ENCODE results near the gene KLF9. TPM values are rescaled to one million over a fixed set of nuclear protein-coding genes. Genes with fewer than 3 reads are reported as not detected.

KLF9 gene
- polyA plus RNA-seq, 4 donors: 1.3 to 33.7 (median 16.0) TPM

DNA sequence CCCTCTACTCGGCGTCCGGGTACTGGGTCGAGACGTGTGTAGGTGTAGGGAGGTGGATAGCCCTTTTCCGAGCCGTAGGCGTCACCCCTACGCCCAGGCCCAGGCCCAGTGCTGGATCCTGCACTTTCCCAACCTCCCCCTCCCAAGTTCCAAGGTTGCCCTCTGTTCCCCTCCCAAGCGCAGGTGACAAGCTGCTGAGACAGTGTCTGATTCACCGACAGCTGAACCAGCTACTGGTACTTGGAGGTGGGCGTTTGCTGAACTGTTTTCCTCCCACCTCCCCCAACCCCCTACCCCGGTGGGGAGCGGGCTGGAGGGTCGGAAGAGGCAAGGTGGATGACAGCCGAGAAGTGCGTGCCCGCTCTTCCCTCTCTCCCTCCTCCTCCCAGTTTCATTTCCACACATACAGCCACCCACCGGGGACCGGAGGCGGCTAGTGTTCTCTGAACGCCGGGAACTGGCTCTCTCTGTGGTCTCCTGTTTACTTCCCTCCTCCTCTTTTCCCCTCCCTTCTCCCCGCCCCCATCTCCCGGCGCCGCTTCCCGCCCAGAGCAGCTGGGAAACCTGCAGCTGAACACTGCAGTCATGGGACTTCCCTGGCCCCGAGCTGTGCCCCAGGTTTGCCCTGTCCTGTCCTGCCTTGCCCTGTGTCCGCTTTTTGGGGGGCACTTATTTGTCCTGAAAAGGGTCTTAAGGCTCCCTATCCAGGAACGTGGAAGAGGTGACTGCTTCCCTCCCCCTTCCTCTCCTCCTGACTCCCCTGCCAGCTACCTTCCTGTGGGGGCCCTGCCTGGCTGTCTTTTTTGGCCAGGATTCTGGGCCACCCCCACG lies 6.2 kb upstream of the KLF9 start:
- DNase-seq (peak; percentile 72 to 91), FAIRE-seq (no peak)
- peak overlapping the region; percentile 84 to 98 (median 84) for H3K27ac ChIP-seq (ENCODE audit: low read depth in 1 of 3, low read length in 2 of 3)
- H3K9me3 ChIP-seq (ENCODE audit: control insufficient read depth in 2 of 2, insufficient read depth in 1 of 2, low read depth in 1 of 2, low read length in 1 of 2): no peaks in the 10 kb centered on the region
- H3K36me3 ChIP-seq (ENCODE audit: control insufficient read depth in 3 of 3, insufficient read depth in 2 of 3, low read depth in 1 of 3, low read length in 3 of 3): no peaks in the 10 kb centered on the region
- H3K27me3 ChIP-seq (ENCODE audit: control insufficient read depth in 3 of 3, insufficient read depth in 3 of 3, low read length in 3 of 3): peaks cover 0 to 46% (median 0%) of the 10 kb centered on the region in 3 donors
- WGBS, 3 donors: 1% methylated on average over 29 to 32 of the region's 32 CpGs
- peaks cover 4 to 27% (median 7%) of the 10 kb centered on the region in 3 donors for H3K4me1 ChIP-seq (ENCODE audit: control insufficient read depth in 3 of 3, insufficient read depth in 2 of 3, low read depth in 1 of 3, low read length in 2 of 3)
- H3K4me3 ChIP-seq (ENCODE audit: low read depth in 1 of 3, low read length in 3 of 3): peak overlapping the region in 2 of 3 donors; percentile 47 to 53

DNA sequence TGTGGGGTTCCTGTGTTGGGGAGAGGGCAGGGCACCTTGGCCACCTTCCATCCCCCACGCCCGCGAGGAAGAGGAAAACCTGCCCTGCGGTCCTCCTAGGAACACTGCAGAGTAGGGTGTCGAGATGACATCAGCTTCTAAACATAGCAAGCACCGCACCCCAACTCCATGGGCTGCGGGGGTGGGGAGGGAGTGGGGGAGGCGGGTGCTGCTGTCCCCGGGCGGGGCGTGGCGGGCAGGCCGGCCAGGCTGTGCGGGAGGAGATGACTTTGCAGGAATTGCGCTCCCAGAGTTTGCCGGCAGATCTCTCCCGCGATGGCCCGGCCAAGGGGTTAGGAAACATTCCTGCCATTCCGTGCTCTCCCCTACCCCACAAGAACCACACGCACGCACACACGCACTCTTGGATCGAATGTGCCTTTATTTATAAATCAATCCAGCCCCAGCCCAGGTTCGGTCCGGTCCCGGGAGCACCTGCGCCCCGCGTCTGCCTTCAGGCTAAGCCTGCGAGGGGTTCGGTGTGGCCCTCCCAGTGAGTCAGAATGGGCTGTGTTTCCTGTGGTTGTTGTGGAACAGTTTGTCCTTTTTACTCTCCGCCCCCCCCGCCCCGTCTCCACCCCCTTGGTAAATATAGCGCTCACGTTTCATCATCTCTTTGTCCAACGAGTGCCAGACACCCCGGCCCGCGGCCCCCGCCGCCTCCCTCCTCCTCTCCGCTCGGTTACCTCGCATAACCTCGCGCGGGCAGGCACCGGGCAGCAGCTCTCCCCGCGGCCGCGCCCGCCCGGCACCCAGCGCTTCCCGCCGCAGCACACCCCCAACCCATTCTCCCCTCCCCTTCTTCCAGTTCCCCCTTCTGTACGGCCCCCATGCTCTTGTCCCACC lies 5.3 kb upstream of the KLF9 start:
- peak overlapping the region; percentile 20 to 53 (median 47) for H3K4me3 ChIP-seq (ENCODE audit: low read depth in 1 of 3, low read length in 3 of 3)
- FAIRE-seq (no peak), DNase-seq (peak; percentile 77 to 99)
- no peaks in the 10 kb centered on the region for H3K36me3 ChIP-seq (ENCODE audit: control insufficient read depth in 3 of 3, insufficient read depth in 2 of 3, low read depth in 1 of 3, low read length in 3 of 3)
- 1% methylated on average over 54 to 60 of the region's 60 CpGs for WGBS, 3 donors
- H3K27me3 ChIP-seq (ENCODE audit: control insufficient read depth in 3 of 3, insufficient read depth in 3 of 3, low read length in 3 of 3): peaks cover 0 to 53% (median 0%) of the 10 kb centered on the region in 3 donors
- peak overlapping the region; percentile 84 to 99 (median 98) for H3K27ac ChIP-seq (ENCODE audit: low read depth in 1 of 3, low read length in 2 of 3)
- no peaks in the 10 kb centered on the region for H3K9me3 ChIP-seq (ENCODE audit: control insufficient read depth in 2 of 2, insufficient read depth in 1 of 2, low read depth in 1 of 2, low read length in 1 of 2)
- peaks cover 4 to 27% (median 7%) of the 10 kb centered on the region in 3 donors for H3K4me1 ChIP-seq (ENCODE audit: control insufficient read depth in 3 of 3, insufficient read depth in 2 of 3, low read depth in 1 of 3, low read length in 2 of 3)

DNA sequence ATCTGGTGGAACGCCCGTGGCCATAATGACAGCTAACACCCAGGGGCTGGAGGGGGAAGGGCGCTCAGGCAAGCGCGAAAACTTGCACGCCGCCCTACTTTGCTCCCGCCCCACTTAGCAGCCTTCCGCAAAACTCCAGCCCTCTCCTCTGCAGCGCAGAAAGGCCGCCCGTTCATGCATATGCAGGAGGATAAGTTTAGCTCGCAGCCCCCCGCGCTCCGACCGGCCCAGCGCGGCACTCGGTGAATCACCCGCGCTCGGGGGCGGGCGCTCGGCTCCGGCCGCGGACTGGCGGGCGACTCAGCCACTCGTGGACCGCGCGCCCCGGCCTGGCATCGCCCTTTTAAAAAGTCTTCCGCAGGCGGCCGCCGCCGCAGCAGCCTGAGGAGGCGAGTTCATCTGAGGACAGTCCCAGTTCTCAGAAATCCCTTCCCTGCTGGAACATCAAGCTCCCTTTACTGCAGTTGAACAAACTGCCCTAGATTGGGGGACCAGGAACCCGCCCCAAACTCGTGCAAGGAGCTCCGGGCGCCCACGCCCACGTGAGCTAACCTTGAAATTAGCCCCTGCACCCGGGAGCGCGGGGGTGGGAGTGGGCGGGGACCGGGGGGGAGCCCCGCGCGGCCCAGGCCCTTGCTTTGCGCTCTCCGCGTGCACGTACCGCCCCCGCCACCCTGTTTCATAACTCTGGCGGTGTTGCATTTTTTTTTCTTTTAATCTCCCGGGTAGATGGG lies 4.5 kb upstream of the KLF9 start:
- WGBS, 3 donors: 0 to 1% (median 0%) methylated on average over 64 to 65 of the region's 65 CpGs
- Histone ChIP-seq H3K9me3 (ENCODE audit: control insufficient read depth in 2 of 2, insufficient read depth in 1 of 2, low read depth in 1 of 2, low read length in 1 of 2) (no peaks in the 10 kb centered on the region), H3K4me3 (ENCODE audit: low read depth in 1 of 3, low read length in 3 of 3) (peak overlapping the region; percentile 20 to 49 (median 47)), H3K27me3 (ENCODE audit: control insufficient read depth in 3 of 3, insufficient read depth in 3 of 3, low read length in 3 of 3) (peaks cover 0 to 59% (median 0%) of the 10 kb centered on the region in 3 donors), H3K4me1 (ENCODE audit: control insufficient read depth in 3 of 3, insufficient read depth in 2 of 3, low read depth in 1 of 3, low read length in 2 of 3) (peaks cover 4 to 27% (median 7%) of the 10 kb centered on the region in 3 donors), H3K36me3 (ENCODE audit: control insufficient read depth in 3 of 3, insufficient read depth in 2 of 3, low read depth in 1 of 3, low read length in 3 of 3) (no peaks in the 10 kb centered on the region), H3K27ac (ENCODE audit: low read depth in 1 of 3, low read length in 2 of 3) (peak overlapping the region; percentile 84 to 99 (median 98))
- DNase-seq (peak; percentile 90 to 97), FAIRE-seq (no peak)

DNA sequence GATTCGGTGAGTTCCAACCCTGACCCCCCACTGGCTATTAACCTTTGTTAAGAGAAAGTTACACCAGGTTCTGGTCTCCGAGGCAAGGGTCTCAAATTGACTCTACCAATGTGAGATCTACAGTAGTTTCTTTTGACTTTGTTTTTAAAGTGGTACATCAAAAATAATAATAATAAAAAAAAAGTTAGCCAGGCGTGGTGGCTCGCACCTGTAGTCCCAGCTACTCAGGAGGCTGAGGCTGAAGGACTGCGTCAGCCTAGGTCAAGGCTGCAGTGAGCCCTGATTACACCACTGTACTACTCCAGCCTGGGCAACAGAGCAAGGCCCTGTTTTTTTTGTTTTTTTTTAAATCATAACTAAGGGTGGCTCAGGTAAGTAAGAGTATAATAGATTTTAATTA lies 1.0 kb upstream of the KLF9 start:
- H3K27ac ChIP-seq (ENCODE audit: low read depth in 1 of 3, low read length in 2 of 3): peak overlapping the region in 1 of 3 donors; percentile 80
- H3K36me3 ChIP-seq (ENCODE audit: control insufficient read depth in 3 of 3, insufficient read depth in 2 of 3, low read depth in 1 of 3, low read length in 3 of 3): no peaks in the 10 kb centered on the region
- DNase-seq (no peak), FAIRE-seq (no peak)
- no peak overlapping the region for H3K4me3 ChIP-seq (ENCODE audit: low read depth in 1 of 3, low read length in 3 of 3)
- H3K27me3 ChIP-seq (ENCODE audit: control insufficient read depth in 3 of 3, insufficient read depth in 3 of 3, low read length in 3 of 3): peaks cover 0 to 70% (median 0%) of the 10 kb centered on the region in 3 donors
- 85 to 91% (median 90%) methylated on average over 5 of the region's 5 CpGs for WGBS, 3 donors
- no peaks in the 10 kb centered on the region for H3K9me3 ChIP-seq (ENCODE audit: control insufficient read depth in 2 of 2, insufficient read depth in 1 of 2, low read depth in 1 of 2, low read length in 1 of 2)
- H3K4me1 ChIP-seq (ENCODE audit: control insufficient read depth in 3 of 3, insufficient read depth in 2 of 3, low read depth in 1 of 3, low read length in 2 of 3): peaks cover 0 to 24% (median 0%) of the 10 kb centered on the region in 3 donors

DNA sequence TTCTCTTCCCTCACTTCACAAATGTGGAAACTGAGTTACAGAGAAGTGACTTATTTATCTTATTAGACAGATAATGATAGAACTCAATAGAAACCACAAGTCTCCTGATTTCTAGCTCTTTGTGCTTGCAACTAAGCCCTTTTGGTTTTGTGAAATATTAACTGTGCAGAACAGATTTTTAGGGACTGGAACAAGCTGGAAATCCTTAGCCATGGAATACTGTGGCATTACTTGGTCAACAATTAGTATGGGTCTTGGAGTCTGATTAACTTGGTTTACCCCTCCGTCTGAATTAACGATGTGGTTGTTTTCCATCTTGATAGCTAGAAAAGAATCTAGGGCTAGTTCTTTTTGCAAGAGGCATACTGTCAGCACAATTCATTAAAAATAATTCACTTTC lies 584 bp upstream of the KLF9 start:
- WGBS, 3 donors: 66 to 85% (median 77%) methylated on average over 2 of the region's 2 CpGs
- Histone ChIP-seq H3K27ac (ENCODE audit: low read depth in 1 of 3, low read length in 2 of 3) (peak overlapping the region in 2 of 3 donors; percentile 75 to 80), H3K9me3 (ENCODE audit: control insufficient read depth in 2 of 2, insufficient read depth in 1 of 2, low read depth in 1 of 2, low read length in 1 of 2) (no peaks in the 10 kb centered on the region), H3K4me3 (ENCODE audit: low read depth in 1 of 3, low read length in 3 of 3) (no peak overlapping the region), H3K36me3 (ENCODE audit: control insufficient read depth in 3 of 3, insufficient read depth in 2 of 3, low read depth in 1 of 3, low read length in 3 of 3) (no peaks in the 10 kb centered on the region), H3K27me3 (ENCODE audit: control insufficient read depth in 3 of 3, insufficient read depth in 3 of 3, low read length in 3 of 3) (peaks cover 0 to 70% (median 0%) of the 10 kb centered on the region in 3 donors), H3K4me1 (ENCODE audit: control insufficient read depth in 3 of 3, insufficient read depth in 2 of 3, low read depth in 1 of 3, low read length in 2 of 3) (peaks cover 0 to 21% (median 0%) of the 10 kb centered on the region in 3 donors)
- FAIRE-seq (no peak), DNase-seq (no peak)

DNA sequence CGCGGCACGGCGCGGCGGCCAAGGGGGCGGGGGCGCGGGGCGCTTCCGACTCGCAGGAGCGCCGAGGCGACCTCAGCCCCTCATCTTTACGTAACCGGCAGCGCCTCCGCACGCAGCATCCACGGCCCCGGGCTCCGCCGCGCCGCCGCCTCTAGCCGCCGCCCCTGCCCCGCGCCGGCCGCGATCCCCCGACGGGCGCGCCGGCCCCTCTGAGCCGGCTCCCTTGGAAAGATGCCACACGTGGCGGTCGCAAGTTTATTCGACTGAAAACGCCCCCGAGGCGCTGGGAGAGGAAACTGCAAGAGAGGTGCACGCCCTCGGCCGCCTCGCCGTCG lies 1.0 kb downstream of the KLF9 start:
- Histone ChIP-seq H3K4me3 (ENCODE audit: low read depth in 1 of 3, low read length in 3 of 3) (peak overlapping the region; percentile 53 to 85 (median 83)), H3K4me1 (ENCODE audit: control insufficient read depth in 3 of 3, insufficient read depth in 2 of 3, low read depth in 1 of 3, low read length in 2 of 3) (peaks cover 0 to 13% (median under 1%) of the 10 kb centered on the region in 3 donors), H3K27ac (ENCODE audit: low read depth in 1 of 3, low read length in 2 of 3) (peak overlapping the region; percentile 75 to 100 (median 100)), H3K9me3 (ENCODE audit: control insufficient read depth in 2 of 2, insufficient read depth in 1 of 2, low read depth in 1 of 2, low read length in 1 of 2) (no peaks in the 10 kb centered on the region), H3K36me3 (ENCODE audit: control insufficient read depth in 3 of 3, insufficient read depth in 2 of 3, low read depth in 1 of 3, low read length in 3 of 3) (no peaks in the 10 kb centered on the region), H3K27me3 (ENCODE audit: control insufficient read depth in 3 of 3, insufficient read depth in 3 of 3, low read length in 3 of 3) (peaks cover 0 to 57% (median 0%) of the 10 kb centered on the region in 3 donors)
- FAIRE-seq (no peak), DNase-seq (peak in 1 of 2 donors; percentile 67)
- WGBS, 3 donors: 0 to 1% (median 0%) methylated on average over 25 to 53 of the region's 53 CpGs

DNA sequence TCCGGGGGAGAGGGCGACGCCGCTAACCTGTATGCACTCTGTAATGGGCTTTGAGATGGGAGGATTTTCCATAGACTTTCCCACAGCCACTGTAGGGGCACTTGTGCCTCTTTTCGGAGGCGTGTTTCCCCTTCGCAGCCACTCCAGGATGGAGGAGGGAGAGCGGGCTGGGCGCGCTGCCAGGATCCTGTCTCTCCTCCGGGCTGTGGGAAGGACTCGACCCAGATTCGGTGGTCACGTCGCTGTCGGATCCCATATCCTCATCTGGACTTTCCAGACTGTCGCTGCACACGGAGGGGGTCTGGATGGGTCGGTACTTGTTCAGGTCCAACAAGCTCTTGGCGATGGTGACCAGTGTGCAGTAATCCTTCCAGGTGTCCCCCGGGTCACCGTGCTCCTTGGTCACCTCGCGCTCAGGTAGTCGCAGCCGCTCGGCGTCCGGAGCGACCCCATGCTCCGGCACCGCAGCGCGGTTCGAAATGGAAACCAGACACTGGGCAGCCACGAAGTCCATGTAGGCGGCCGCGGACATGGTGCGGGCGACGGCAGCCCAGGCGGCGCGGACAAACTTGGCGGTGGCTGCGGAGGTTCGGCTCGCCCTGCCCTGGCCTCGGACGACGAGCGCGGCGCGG lies 1.5 kb downstream of the KLF9 start:
- H3K27me3 ChIP-seq (ENCODE audit: control insufficient read depth in 3 of 3, insufficient read depth in 3 of 3, low read length in 3 of 3): peaks cover 0 to 52% (median 0%) of the 10 kb centered on the region in 3 donors
- peak; percentile 73 to 74 for DNase-seq
- peak overlapping the region; percentile 52 to 100 (median 100) for H3K27ac ChIP-seq (ENCODE audit: low read depth in 1 of 3, low read length in 2 of 3)
- peak overlapping the region; percentile 53 to 85 (median 83) for H3K4me3 ChIP-seq (ENCODE audit: low read depth in 1 of 3, low read length in 3 of 3)
- no peaks in the 10 kb centered on the region for H3K9me3 ChIP-seq (ENCODE audit: control insufficient read depth in 2 of 2, insufficient read depth in 1 of 2, low read depth in 1 of 2, low read length in 1 of 2)
- no peak for FAIRE-seq
- no peaks in the 10 kb centered on the region for H3K36me3 ChIP-seq (ENCODE audit: control insufficient read depth in 3 of 3, insufficient read depth in 2 of 3, low read depth in 1 of 3, low read length in 3 of 3)
- WGBS, 3 donors: 0 to 1% (median 0%) methylated on average over 43 to 56 of the region's 56 CpGs
- H3K4me1 ChIP-seq (ENCODE audit: control insufficient read depth in 3 of 3, insufficient read depth in 2 of 3, low read depth in 1 of 3, low read length in 2 of 3): peaks cover 0 to 9% (median 5%) of the 10 kb centered on the region in 3 donors
